Measurements from ENCODE around the gene NUP214.
A peak's percentile ranks its signal among the peaks of the same experiment; 100 is the strongest.
"Not testable (repeated sequence)": the region's sequence is repeated elsewhere in the genome, so short reads cannot be mapped to it uniquely, and the experiment has no call there.

The NUP214 gene

DNA sequence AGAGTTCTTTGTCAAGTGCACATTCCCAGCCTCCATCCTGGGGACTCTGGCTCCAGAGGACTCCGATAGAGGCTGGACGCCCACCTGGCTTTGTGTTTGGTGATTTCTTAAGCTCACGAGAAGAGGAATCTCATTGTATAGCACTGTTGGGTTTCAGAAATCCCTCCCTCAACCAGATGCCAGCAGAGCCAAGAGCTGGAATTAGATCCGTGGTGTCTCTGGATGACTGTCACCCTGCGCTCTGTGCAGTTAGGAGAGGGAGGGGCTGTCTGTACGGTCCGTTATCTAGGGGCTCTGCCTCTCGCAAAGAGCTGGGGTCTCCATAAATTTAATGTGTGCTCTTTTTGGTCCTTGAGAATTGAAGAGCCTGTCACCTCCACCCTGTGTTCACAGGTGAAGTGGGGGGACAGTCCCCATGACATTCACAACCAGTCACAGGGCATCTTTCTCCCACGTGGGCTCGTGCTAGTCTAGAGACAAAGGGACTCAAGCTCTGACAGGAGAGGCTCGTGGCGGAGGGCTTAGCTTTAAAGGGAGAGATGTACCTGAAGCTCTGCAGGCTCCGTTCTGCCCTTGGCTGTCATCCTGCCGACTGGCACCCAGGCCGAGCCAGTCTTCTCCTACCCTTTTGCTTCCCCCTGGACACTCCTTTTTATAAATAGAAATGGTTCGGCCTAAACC, 109.6 kb downstream of the NUP214 start:
- no peak for DNase-seq (ENCODE audit: low read depth)

DNA sequence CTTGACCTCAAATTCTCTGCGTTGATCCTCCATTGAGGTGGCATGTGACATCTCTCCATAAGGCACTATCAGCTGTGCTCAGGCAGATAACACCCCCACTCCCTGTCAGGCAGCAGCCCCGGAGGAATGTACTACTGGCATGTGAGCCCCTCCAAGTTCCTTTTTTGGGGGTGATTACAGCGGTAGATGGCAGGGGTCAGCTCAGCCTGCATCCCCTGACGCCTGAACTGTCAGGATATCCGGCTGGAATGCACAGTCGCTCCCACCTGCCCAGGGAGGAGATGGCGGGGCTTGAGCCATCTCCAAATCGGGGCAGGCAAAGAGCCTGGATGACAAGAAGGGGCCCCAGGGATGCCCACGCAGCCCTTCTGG, 110.1 kb downstream of the NUP214 start:
- DNase-seq (ENCODE audit: low read depth), result no peak

DNA sequence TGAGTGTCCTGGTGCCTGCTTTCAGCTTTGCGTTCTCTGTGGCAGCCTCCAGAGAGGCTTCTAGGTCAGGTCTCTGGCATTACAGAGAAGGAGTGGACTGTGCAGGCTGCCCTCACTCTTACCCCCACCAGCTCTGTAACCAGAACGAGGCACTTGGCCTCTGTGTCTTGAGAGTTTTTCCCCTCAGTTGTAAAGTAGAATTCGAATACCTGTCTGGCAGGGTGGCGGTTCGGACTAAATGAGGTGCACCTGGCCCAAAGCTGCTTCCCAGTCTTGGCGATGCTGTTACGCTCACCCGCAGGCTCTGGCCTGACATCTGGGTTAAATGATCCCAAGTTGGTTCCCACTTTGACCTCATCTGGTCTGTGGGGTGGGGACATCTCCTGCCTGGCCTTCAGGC, 110.8 kb downstream of the NUP214 start:
- no peak for DNase-seq (ENCODE audit: low read depth)

DNA sequence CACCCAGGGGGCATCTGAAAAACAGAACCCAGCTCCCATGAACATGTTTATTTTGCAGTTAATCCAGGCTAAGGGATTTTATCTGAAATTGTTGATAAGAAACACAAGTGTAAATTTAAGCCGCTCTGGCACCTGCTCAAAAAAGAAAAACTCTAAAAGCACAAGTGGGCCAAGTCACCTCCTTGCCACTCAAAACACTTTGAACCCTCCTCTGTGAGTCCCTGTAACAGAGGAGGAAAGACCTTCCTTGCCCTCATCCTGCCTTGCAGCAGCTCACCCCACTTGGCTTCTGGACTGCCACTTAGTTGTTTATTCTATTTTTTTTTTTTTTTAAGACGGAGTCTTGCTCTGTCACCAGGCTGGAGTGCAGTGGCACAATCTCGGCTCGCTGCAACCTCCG, 111.4 kb downstream of the NUP214 start:
- DNase-seq (ENCODE audit: low read depth), result no peak

DNA sequence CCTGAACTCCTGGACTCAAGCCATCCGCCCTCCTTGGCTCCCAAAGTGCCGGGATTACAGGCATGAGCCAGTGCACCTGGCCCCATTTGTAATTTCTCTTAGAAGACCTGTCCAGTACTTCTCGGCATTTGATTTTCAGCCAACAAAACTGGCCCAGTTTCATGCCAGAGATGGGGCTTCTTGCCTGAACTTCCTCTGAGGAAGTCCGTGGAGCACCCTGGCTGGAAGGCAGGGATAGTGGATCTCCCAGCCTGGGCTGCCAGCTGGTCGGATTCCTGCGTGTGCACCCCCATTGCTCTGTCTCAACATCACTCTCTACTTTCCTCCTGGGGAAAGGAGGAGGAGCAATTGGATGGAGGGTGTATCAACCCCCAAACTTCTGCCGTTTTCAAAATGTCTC, 111.9 kb downstream of the NUP214 start:
- no peak for DNase-seq (ENCODE audit: low read depth)

DNA sequence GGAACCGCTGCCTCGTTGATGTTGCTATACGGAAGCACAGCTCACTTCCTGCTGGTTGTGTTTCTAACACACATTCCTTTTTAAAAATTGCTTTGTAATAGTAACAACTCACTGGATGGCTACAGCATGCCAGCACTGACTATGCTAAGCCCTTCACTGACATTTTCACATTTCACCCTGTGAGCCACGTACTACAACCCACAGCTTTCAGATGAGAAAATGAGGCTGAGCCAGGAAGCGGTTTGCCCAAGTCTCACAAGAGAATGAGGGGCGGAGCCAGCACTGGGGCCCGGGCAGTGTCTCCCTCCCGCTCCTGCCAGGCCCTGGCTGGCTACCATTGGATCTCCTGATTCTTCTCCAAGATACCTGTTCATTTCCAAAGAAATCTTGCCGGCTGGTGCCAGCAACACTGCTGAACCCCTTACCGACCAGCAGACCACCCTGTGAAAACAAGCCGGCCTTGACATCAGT, 112.6 kb downstream of the NUP214 start:
- DNase-seq (ENCODE audit: low read depth), result peak; percentile 17

DNA sequence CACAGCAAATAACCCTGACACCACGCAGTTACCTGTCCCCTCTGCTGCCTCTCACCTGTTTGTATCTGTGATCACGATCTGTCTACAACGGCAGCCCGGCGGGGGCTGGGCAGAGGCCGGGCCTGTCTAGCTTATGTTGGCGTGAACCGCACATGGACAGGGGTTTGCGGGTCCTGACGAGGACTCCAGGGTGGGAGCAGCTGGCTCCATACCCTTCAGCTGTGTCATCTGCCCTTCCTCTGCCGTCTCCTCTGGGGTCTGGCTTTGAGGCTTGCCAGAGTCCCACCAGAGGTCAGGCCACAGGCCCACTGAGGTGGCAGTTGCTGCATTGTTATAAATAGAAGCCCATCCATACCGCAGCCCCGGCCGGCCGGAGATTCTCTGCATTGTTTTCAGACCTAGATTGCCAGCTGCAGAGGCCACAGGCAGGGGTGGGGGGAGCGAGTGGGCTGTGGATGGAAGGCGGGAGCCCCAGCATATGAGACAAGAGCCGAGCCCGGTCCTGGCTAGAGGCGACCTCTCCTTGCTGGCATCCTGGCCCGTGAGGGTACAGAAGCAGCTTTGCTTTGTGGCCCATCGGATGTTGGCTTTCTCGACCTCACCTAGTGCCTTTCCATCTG, 113.1 kb downstream of the NUP214 start:
- DNase-seq (ENCODE audit: low read depth), result no peak

DNA sequence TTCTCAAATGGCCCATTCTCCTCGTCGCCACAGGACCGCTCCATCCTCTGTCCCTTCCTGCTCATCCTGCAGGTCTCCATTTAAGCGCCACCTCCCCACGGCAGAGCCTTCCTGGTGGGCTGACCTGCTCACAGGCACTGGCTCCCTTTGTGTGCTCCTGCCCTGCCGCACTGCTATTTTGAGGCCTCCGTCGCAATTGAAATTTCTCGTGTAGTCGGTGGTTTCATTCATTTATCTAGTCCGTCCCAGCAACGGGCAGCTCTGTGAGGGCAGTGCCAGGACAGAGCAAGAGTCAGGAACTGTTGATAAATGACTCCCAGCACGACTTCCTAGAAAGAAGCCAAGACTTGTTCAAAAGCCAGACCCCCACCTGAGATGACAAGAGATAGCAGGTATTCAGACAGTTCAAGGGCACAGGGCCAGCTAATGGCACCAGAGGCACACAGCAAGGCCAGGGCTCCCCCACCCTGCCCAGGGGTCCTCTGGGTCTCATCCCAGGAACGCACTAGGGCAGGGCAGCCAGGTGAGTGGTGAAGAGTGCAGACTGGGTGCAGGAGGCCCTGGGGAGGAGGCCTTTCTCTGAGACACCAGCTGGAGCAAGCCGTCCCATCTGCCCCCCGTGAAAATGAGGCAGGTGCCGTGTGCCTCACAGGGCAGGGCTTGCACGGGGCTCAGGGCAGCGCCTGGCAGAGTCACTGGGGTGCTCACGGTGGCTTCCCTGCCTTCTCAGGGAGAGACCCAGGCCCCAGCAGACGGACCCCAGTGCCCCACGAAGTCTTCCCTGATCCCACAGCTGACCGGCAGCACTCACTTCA, 114.0 kb downstream of the NUP214 start:
- no peak for DNase-seq (ENCODE audit: low read depth)

DNA sequence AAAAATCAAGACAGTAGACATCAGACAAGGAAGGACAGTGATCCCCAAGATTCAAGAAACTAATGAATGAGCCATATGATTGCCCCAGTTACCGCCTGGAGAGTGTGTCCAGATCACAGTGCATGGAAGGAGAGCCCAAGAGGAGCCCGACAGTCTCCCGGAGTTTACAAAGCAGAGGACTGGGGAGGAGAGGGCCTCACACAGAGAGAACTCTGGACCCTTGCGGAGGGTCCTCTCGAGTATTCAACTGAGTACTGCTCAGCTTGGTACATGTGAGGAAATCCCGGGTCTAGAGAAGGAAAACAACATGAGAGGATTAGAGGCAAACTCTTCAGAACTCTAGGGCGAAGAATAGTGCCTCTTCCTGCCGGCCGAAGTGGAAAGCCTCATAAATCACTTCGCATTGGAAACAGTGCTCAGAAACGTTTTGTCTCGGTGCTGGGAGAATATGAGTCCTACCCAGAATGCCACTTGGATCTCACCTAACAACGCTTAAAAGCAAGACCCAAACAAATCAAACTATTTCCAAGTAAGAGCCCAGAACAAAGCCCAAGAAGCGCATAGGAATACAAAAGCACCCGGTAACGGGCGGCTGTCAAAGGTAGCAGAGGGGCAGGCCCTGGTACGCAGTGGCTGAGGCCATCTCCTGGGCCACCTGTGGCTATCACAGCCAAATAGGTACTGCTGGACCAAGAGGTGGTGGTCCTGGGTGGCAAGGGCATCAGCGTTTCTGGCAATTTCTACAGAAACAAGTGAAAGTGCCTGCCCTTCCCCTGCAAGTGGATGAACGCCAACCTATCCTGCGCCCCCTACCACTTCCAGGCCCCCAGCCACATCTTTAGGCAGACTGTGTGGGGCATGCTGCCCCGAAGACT, 114.9 kb downstream of the NUP214 start:
- no peak for DNase-seq (ENCODE audit: low read depth)

DNA sequence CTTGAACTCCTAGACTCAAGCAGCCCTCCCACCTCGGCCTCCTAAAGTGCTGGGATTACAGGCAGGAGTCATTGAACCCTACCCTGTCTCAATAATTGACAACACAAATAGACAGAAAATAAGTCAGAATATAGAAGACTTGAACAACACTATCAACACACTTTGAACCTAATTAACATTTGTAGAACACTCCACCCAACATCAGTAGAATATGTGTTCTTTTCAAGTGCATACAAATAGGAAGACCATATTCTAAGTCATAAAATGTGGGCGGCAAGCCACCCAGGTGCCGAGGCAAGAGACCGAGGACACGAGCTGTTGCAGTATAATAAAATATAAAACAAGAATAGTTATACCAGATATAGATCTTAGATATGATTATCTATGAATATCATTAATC, 118.9 kb downstream of the NUP214 start:
- not testable (repeated sequence) for DNase-seq (ENCODE audit: low read depth)

DNA sequence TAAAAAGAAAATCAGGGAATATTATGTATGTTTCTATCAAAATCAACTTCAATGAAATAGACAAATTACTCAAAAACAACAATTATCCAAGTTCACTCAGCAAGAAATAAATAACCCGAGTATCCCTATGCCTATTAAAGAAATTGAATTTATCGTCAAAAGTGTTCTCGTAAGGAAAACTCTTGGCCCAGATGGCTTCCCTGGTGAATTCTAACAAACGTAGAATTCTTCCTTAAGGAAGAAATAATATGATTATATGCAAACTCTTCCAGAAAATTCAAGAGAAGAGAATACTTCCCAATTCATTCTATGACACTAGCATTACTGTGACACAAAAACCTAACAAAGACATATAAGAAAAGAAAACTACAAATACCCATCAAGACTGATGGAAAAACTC, 121.2 kb downstream of the NUP214 start:
- no peak for DNase-seq (ENCODE audit: low read depth)

DNA sequence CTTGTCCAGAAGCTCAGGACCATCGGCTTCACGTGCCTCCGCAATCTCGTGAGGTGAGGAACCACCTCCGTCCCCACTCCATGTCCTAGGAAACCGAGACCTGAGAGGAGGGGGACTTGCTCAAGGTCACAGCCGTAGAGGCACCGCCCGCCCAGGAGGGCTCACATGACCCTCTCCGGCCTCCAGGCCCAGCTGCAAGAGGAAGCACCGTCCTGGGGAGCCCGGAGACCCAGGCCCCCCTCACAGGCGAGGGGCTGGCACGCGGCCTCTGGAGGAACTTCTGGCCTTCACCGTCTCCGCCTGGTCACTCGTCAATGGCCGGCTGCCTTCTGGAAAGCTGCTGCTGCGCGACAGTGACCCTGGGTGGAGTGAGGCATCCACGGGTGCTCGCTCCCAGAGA, 126.7 kb downstream of the NUP214 start:
- DNase-seq (ENCODE audit: low read depth), result no peak

DNA sequence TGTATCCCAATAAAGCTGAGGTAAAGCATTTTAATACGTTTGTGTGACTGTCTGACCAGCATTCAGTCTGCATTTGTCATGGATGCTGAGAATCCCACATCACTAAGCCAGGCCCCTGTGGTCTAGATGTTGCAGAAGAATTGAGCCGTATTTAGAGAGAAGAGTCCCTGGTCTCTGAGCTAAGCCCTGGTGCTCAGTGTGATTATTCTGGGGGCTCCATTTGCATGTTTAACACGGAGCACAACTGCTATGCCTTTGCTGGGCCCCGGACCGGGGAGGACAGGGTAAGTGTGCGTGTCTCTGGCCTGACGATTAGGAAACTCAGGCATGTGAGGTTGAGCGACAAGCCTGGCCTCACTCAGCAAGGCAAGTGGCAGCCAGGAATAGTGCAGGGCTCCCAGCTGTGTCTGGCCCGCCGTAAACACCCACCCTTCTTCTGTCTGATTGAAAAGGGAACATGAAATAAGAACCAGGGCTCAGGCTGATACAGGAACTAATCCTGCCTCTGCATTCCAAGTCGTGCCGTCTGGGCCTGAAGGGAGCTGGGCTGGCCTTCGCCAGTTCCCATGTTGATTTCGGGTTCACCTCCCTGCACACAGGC, 128.6 kb downstream of the NUP214 start:
- no peak for DNase-seq (ENCODE audit: low read depth)

DNA sequence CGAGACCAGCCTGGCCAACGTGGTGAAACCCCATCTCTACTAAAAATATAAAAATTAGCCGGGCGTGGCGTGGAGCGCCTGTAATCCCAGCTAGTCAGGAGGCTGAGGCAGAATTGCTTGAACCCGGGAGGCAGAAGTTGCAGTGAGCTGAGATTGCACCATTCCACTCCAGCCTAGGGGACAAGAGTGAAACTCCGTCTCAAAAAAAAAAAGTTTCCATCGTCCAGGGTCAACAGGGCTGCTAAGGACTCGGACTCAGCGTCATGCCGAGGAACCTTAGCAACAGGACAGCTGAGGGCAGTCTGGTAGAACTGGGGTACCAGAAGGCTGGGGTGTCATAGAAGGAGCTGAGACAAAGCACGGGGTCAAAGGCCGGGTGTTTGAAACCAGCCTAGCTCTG, 129.2 kb downstream of the NUP214 start:
- no peak for DNase-seq (ENCODE audit: low read depth)

DNA sequence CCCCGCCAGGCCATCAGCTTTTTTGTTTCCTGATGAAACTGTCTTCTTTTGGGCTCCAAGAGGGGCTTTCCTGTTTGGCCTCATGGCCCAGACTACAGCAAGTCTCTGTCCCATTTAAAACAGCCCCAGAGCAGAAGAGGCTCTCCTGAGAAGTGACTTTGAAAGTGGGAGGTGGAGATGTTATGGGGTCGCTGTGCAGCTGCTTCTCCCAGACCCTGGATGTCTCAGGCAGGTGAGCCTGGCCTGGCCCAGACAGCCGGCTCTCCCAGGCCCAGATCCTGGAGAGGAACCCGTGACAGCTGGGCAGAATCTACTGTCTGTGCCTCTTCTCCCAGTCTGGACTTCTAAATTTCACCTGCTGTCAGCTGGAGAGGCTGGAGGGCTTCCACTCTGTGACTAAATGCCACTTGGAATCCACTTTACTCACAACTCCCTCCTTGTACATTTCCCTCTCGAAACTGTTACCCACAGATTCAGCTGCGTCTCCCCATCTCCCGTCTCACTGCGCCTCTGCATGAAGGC, 130.4 kb downstream of the NUP214 start:
- no peak for DNase-seq (ENCODE audit: low read depth)

DNA sequence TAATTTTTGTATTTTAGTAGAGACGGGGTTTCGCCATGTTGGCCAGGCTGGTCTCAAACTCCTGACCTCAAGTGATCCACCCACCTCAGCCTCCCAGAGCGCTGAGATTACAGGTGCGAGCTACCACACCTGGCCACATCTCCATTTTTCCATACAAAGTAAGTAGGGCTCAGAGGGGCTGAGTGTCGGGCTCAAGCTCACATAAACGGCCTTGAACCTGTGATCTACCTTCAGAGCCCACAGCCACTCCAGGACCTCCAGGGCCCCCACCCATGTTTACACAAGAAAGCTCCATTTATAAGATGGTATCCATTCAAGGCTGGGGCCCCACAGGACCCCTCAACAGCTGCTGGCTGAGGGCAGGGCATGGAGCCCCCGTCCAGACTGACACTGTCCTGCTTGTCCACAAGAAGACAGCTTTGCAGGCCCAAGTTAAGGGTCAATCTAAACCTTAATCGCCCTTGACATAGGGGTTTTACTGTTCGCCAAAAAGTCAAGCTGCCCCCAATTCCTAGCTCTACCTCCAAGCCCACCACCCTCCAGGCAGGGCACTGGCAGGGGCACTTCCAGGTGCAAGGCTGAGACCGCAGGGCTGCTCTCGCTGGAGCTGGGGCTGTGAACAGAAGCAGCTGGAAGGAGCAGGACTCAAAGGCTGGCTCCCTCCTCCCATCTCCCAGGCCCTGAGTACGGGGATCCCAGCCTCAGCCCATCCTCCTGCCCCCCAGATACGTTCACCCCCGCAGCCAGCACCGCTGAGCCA, 132.1 kb downstream of the NUP214 start:
- no peak for DNase-seq (ENCODE audit: low read depth)

DNA sequence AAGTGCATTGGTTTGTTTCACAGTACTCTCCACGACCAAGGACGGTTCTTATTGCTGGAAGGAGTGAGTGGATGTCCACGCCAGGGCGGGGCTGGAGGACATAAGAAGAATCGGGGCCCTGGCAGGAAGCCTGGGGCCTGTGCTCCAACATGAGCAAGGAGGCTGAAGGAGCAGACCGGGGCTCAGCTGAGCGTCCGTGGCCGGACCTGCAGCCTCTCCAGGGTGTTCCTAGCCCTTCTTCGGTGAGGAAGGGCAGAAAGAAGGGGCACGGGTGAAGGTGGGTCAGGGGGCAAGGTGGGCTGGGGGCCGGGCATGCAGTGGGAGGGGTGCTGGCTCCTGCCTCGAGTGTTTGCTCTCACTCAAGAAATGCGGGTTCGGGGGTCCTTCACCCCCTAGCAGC, 132.8 kb downstream of the NUP214 start:
- DNase-seq (ENCODE audit: low read depth), result no peak

DNA sequence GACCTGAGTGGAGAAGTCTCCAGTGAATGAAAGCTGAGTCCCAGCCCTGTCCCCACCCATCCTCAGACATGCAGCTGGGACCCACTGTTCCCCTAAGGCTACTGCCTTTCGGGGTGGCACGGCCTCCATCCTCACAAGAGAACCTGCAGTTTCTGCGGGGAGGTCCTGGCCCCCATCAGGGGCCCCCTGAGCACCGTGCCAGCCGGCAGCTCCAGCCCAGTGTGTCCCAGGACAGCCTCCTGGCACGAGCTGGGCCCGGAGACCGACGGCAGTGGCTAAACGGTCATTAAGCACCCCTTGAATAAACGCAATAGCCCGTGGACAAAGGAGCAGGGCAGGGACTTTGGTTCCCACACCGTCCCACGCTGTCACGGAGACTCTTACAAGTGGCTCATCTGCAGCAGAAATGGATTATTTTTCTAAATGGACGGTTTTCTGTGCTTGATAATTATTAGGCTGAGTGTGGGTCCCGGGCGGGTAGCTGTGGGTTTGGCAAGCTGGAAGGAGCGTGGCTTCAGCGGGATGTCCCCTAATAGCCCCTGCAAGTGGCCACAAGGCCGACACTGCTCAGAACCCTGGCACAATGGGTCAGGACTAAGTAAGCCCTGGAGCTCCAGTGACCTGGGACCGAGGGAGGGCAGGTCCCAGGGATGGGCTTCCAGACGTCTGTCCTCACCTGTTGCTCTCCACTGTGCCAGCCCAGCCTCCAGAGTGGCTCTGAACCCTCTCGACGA, 133.5 kb downstream of the NUP214 start:
- DNase-seq (ENCODE audit: low read depth), result no peak

DNA sequence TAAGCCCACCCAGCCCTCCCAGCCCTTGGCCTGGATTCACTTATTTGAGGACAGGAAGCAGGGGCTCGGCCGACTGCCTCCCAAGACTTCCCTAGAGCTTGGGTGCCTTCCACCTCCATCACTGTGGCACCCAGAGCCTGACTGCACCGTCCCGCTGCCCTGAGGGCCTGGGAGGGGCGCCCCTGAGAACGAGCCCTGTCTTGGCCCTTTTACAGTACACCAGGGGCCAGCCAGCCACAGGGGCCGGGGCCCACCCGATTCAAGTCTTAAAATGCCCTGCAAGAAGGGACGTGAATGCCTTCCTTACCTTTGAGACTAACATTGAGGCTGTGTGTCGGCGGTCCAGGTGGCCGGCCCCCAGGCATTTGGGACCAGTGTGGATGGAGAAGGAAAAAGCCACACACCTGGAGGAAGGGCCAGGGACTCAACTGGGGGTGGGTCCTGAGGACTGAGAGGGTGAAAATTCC, 134.1 kb downstream of the NUP214 start:
- DNase-seq (ENCODE audit: low read depth), result no peak

Data from fibroblast of the conjunctiva (primary cell).